ENCODE data around the gene RFTN1. TPM values are rescaled to one million over a fixed set of nuclear protein-coding genes. Genes with fewer than 3 reads are reported as not detected.

The RFTN1 gene
- total RNA-seq, 1 donor from 2014 or later, result 54.9 TPM

DNA sequence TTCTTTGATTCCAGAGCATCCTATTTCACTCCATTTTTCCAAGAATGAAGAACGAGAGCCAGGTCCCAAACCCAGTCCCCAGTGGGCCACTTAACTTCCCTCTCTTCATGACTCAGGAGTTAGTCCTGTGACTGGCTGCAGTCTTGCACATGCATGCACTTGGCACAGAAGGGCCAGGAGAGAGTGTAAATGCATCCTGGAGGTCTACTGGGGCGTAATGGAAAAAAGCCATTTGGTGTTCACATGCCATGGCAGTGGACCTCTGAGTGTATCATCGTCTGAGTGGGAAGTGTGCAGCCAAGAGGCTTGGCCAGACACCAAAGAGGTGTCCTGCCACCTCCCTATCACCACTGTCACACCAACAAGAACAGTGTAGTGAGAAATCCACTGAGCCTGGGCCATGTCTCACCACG lies 15.1 kb upstream of the RFTN1 start:
- no peak for DNase-seq (ENCODE audit: low spot score)

DNA sequence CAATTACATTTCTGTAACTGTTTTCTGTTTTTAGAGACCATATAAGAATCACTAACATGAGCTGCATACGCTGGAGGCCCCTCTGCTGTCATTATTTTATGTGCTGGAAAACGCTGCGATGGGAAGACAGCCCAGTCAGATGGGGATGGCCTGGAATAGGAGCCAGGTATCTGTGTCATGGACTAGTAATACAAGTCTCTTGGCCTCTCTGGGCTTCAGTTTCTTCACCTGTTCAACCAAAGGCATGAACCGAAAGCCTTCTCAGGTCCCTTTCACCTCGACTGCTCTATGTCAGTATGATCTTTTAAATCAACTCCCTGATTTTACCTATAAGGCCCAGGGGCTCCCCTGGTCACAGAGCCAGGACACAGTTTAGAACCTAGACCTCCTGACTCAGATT lies 14.6 kb upstream of the RFTN1 start:
- DNase-seq (ENCODE audit: low spot score), result no peak

DNA sequence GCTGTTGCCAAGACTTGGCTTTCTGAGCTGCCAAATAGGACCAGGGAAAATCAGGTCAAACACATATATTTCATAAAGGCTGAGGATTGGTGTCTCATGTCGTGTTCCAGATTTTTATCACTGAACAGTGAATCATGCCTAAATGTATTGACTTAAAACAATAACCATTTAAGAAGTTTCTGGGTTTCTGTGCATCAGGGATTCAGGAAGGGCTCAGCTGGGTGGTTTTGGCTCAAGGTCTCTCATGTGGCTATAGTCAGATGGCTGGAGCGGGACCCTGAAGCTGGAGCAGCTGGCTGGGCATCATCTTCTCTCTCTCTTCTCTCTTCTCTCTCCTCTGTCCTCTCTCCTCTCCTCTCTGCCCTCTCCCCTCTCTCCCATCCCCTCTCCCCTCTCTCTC lies 10.7 kb upstream of the RFTN1 start:
- DNase-seq (ENCODE audit: low spot score), result no peak

DNA sequence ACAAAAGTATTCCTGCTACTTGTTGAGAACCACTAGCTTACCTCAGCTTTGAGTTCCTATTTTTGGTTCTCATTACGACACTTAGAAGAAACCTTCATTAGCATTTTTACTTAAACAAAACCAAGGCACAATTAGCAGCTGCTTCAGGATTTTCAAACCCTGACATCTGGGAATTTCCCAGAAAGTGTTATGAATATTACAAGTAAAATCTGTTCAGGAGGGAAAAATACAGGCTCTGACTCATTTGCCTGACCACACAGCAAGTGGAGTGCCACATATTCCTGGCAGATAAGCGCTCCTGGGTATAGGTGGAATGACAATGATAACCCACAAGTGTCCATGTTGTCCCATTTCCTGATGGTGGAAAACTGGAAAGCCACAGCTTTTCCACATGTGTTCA lies 10.3 kb upstream of the RFTN1 start:
- DNase-seq (ENCODE audit: low spot score), result no peak

DNA sequence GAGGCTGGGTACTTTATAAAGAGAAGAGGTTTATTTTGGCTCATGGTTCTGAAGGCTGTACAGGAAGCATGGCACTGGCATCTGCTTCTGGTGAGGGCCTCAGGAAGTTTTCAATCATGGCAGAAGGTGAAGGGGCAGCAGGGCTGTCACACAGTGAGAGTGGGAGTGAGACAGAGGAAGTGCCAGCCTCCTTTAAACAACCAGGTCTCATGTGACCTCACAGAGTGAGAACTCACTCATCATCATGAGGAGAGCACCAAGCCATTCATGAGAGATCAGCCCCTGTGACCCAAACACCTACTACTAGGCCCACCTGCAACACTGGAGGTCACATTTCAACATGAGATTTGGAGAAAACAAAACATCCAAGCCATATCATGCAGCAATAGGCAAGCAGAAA lies 9.3 kb upstream of the RFTN1 start:
- DNase-seq (ENCODE audit: low spot score), result no peak

DNA sequence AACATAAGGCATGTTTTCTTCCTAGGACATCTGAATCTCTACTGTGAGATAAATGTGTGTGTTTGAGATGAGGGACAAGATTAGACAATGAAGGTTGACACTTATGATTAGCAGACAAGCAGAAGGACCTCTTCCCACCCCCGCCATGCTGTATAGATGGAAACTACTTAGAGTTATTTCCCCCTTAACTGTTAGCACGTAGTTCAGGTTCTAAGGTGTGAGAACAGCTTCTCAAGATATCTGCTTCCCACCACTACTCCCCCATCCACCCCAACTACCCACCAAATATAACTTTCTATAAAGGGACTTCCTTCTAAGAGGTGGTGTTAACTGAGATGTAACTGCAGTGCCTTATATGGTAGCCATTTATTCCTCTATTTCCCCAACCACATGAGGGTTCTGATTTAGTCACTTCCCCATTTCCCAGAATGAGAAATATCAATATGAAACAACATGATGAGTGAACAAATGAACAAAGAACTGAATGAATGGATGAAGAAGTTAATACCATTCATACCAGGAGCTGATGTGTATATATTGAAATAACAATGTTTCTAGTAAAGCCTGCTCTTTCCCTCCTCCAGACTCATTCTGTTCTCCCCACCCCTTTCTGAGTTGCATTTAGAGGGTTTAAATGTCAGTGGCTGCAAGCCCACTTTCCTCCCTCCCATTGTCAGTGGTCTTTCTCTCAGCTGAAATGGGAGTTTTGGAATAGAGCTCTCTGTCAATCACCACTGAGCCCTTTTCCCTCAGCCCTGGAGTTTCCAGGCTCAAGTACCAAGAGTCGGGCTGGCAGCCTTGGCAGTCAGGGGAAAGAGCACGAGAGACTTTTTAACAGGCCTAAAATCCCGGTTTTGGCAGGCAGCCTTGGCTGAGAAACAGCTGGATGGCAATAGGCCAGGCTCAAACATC lies 7.7 kb upstream of the RFTN1 start:
- no peak for DNase-seq (ENCODE audit: low spot score)

DNA sequence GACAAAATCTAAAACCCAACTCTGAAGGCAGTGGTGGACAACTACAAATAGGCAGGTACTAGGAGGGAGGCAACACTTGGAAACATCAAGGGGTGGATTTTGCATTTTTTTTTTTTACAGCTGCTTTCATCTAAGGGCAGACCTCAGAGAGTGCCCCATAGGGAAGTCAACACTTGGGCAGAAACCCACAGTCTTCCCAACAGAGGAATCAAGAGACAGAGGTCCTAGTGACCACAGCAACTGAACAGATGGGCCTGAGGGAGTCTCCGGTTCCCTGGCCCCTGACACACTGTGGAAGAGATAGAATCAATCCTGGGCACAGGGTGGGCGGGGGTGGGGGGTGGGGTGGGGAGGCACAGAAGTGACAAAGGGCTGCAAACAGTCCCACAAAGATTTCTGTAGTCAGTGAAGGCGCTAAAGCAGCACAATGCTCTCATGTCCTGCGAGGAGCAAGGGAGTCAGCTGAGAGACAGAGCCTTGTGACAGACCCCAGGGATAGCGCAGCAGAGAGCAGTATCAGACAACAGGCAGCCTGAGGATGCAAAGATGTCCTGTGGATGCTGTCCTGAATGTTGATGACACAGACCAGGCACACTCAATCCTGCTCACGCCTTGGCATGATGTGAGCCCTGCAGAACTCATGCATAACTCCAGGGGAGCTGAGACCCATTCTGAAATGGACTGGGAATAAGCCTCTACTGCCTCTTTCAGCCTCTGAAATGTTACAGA lies 6.9 kb upstream of the RFTN1 start:
- DNase-seq (ENCODE audit: low spot score), result no peak

DNA sequence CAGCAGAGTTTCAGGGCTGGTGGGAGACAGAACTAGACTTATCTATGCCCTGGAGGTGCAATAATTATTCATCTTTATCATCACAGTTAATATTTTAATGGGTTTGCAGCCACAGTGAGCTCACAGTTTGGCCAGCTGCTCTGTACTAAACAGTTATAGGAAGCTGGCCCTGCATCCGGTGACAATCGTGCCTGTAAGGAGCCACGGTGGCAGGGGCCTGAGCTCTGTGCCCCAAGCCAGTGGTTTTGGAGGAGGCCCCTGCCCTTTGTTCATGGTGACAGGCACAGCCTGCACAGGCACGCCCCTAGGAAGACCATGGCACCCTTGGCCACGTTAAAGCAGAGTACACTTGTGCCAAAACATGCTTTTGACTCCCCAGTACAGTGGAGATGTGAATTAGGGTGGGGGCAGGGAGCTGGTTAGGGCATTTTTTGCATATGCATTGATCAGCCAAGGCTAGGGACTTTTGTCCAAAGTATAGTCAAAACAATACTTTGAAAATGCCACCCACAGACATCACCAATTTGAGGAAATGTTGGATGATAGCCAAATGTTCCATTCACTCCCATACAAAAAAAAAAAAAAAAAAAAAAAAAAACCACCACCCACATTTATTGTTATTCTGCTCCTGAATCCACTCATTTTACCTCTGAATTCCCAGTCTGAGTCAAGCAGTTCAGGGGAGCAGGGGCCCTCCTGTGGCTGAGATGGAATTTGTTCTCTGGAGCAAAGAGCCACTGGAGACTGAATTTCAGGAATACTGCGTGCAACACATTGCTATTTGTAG lies 3.4 kb upstream of the RFTN1 start:
- no peak for DNase-seq (ENCODE audit: low spot score)

DNA sequence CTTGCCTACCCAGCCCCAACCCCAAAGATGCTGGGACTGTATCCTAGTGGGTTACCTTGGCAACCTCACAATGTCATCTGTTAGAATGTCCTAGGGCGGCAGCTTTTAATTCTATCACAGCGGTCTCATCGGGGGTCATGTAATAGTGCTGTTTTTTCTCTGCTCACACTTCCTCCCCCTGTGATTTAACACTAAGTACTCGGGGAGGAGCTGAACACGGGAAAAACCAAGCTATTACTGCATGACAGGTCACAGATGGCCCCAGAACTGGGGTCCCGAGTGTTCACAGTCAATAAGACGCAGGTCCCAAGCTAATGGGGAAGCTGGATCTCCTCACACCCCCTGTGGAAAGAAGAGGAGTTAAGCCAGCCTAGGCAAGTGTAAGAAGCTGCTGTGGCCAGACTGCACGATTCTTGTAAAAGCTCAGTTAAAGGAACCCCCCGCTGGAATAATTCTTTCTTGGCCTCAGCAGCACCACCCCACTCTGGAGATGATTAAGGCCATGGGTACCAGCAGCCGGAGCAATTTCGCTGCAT lies 2.5 kb upstream of the RFTN1 start:
- DNase-seq (ENCODE audit: low spot score), result no peak

DNA sequence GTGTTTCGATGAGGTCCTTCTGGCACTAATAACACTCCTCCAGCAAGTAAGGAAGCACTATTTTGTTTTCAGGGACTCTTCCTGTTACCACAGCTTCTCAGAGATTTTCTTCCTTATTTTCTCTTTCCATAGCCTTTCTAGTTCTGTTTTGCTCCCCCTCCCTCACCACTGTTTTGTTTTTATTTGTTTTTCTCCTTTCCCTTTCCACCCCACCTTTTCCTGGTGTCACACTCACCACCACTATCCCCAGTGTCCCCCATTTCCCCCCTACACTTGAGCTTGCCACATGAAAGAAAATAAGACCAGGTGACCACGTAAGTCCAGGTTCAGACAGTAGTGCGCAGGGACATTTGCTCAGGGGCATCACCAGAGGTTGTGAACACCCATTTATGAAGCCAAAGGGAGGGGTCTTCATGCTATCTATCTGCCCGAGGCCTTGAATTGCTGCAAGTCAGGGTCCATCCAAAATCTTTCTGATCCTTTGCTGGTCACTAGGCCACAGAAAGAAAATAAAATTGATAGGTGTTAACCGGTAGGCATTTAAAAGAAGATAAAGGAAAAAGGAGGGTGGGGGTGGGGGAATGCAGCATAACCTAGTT lies 1.4 kb upstream of the RFTN1 start:
- no peak for DNase-seq (ENCODE audit: low spot score)

DNA sequence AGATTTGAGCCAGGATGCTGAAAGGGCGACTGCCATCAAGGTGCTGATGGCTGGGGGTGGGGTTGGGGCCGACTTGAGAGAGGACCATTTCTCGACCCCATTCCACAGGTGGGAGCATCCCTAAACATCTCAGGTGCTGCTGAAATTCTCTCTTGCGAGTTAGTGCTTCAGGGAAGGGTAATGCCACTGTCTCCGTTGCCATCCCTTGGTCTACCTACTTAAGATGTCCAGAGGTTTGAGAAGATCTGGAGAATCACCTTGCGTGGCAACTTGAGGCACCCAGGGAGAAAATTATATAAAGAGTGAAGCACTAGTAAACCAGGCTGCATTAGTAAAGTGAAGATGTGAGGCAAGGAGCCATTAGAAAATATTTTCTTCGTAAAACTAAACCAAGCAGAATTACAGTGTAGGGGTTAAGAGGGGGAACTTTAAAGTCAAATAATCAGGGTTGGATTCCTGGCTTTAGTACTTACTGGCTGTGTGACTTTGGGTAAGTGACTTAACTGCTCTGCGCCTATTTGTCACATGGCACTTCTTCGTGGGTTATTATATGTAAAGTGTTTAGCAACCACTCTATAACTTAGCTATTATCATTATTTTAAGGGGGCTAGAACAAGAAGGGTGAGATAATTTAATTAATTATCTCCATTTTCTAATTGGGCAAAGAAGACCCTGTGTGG lies 662 bp upstream of the RFTN1 start:
- DNase-seq (ENCODE audit: low spot score), result no peak

DNA sequence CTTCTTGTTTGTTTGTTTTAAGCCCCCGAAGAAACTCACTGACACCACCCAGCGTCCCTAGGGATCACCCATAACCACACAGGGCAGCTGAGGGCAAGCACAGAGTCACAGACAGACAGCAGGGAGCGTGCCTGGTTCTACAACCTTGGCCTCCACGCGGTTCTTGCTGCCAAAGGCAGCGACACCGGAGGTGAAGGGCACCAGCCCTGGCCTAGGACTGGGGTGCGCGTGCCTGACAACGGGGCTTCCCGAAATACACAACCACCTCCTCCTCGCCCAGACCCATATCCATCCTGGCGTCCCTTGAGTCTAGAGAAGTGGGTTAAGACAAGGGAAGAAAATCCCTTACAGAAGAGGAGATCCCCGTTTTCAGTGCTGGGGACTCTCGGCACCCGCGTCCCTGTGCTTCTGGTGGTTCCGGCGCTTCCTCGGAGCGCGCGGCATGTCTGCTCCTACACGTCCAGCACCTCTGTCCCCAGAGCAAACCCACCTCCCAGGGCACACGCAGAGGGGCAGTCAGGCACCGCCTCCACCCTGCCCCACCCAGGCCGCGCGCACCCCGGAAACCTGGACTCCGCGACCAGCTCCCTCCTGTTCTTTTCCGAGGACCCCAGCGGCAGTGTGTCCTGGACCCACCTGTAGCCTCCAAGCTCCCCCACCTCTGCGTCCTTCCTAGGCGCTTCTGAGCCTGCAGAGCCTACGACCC lies 911 bp downstream of the RFTN1 start:
- DNase-seq (ENCODE audit: low spot score), result no peak

DNA sequence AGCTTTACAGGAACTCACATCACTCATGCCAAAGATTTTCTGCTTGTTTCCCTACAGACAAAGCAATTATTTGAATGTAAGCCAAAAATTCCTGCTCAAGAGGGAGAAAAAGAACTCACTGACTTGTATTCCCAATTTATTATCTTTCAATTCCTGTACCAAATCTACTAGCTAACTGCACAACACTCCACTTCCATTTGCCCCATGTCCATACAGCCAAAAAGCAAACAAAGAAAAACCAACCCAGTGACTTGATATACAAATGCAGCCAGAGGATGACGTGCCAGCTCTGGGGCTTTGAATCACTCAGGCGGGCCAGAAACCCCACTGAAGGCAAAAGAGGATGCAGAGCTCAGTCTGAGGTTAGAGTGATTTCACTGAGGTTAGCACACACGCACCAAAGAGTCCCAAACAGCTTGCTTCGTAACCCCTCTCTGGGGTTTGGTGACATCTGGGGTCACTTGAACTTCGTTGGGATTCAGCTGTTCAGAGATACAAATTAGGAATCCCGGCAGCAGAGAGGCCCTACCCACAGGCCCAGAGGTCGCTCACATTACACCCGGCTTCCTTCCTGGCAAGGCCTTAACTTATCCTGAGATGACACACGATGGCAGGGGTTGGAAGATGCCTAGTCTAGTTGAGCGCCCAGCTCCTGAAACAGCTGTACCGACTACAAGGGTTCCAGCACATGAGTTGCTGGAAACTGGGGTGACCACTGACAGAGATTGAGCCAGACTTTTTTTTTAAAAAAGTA lies 1.6 kb downstream of the RFTN1 start:
- no peak for DNase-seq (ENCODE audit: low spot score)

DNA sequence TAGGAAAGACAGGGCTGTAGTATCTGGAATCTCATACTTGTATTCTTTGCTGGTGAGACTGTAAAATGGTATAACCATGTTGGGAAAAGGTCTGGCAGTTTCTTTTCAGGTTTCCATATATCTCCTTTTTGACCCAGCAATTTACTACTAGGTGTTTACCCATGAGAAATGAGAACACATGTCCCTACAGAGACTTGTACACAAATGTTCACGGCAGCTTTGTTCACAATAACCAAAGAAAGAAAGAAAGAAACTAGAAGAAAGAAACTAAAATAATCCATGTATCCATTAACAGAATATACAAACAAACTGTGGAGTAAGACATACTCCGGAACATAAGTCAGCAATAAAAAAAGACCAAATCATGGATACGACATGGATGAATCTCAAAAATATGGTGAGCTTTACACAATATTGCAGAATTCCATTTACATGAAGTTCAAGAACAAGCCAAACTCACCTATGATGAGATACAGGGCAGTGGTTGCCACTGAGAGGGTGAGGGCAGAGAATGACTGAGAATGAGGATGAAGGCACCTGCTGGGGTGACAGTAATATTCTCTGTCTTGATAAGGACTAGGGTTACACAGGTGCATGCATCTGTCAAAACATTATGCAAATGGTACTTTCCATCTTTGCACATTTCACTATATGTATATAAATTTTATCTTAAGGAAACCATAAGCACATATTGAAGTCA lies 2.7 kb downstream of the RFTN1 start:
- DNase-seq (ENCODE audit: low spot score), result no peak

DNA sequence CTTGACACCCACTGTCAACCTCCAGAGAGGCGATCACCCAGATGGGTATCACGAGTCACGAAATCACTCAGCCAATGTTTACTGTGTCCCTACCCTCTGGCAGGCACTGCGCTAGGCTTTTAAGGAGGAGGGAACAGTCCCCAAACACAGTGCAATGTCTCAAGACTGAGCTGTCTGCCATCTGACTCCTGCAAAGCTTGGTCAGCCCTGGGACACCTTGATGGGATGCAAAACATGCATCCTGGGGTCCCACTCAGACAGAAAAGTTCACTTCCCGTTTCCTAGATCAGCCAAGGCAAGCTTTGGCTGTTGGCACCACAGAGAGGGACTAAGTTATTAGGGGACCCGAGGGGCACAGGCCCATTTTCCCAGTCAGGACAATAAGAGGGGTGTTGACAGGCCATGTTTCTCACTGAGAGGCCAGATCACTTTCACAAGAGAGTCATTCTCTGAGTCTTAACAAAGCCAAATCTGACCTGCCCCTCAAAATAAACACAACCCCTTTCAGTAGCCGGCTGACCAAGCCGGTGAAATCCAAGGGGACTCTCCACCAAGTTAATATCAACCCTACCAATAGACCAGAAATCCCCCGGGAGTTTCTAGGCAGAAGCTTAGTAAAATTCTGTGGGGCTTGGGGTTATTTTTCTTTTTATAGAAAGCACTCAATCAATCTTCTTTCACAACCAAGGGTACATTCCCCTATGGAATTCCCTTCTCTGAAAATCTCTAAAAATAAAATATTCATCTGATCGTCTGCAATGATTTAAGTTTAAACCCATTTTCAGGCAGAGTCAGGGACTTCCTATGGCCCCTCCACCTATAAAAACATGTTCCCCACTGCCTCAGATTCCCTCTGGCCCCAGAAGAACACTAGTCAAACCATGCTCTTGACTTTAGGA lies 3.5 kb downstream of the RFTN1 start:
- DNase-seq (ENCODE audit: low spot score), result no peak

DNA sequence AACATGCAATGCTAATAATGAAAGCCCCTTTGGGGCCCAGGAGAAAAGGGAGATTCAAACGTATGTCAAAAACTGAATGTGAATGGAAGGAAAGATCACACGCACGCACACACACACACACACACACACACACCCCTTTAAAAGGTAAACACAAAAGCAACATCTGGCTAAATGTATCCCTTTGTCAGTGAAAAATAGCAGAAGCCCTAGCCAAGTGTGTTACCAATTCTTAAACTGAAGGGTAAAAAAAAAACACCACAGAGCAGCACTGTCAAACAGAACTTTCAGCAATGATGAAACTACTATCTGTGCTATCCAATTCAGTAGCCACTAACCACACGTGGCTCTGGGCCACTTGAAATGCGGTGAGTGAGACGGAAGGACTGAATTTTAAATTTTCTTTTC lies 4.9 kb downstream of the RFTN1 start:
- DNase-seq (ENCODE audit: low spot score), result no peak

DNA sequence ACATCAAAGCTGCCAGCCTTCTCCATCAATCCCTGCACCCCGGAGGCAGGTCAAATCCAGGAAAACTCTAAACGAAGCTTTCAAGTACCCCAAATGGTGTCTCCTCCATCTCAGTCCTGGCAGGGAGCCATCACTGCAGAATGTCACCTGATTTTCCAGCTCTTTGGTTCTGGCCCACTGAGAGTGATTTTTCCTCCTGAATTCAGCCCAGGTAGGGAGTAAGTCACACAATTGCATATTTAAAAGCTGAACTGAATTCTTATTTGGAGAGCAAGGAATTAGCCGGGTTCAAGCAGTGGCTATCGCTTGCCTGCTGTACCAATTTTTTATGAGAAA lies 5.3 kb downstream of the RFTN1 start:
- DNase-seq (ENCODE audit: low spot score), result no peak

Measured in mesenteric fat pad (tissue), 1 donor.